Esophagus mucosa (tissue), 1 donor: ENCODE results near the gene GABRR1. TPM values are rescaled to one million over a fixed set of nuclear protein-coding genes. Genes with fewer than 3 reads are reported as not detected.
A peak's percentile ranks its signal among the peaks of the same experiment; 100 is the strongest.
"Not testable (repeated sequence)": the region's sequence is repeated elsewhere in the genome, so short reads cannot be mapped to it uniquely, and the experiment has no call there.

Experiments used
- ATAC-seq: fragments of 200-7000 bp; cut with Tn5 transposase; one replicate; pipeline ENCODE4 v1.9.1; 2020
- total RNA-seq: library from RNA; stranded (reverse); gene quantifications from one replicate; pipeline ENCODE4 v1.2.4, GENCODE V29; 2023
- donor health status: DM: yes; HTN: yes; CAD: no.

GABRR1 gene
- total RNA-seq, 1 donor from 2014 or later = 0.24 TPM

DNA sequence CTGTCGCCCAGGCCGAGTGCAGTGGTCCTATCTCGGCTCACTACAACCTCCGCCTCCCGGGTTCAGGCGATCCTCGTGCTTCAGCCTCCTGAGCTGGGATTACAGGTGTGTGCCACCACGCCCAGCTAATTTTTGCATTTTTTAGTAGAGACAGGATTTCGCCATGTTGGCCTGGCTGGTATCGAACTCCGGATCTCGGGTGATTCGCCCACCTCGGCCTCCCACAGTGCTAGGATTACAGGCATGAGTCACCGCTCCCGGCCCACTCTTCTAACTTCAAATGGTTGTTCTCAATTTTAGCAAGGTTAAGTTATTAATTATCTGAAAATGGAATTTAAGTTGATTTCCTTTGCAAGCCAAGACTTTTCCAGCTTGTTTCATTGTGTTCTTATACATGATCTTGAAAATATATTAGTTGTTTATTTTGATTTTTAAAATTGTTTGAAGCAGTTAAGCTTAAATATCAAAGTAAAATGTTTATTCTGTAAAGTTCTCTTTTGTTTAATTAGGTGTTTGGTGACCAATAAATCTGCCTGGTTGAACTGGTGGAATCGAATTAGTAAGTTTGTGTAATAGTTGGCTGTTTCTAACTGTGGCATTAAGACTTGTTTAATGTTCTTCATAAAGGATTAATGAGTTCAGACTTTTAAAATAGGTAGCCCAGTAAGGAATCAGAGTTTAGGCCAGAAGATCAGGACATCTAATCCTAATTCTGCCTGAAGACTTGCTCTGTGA is 69.0 kb downstream of the GABRR1 start:
- no peak for ATAC-seq

DNA sequence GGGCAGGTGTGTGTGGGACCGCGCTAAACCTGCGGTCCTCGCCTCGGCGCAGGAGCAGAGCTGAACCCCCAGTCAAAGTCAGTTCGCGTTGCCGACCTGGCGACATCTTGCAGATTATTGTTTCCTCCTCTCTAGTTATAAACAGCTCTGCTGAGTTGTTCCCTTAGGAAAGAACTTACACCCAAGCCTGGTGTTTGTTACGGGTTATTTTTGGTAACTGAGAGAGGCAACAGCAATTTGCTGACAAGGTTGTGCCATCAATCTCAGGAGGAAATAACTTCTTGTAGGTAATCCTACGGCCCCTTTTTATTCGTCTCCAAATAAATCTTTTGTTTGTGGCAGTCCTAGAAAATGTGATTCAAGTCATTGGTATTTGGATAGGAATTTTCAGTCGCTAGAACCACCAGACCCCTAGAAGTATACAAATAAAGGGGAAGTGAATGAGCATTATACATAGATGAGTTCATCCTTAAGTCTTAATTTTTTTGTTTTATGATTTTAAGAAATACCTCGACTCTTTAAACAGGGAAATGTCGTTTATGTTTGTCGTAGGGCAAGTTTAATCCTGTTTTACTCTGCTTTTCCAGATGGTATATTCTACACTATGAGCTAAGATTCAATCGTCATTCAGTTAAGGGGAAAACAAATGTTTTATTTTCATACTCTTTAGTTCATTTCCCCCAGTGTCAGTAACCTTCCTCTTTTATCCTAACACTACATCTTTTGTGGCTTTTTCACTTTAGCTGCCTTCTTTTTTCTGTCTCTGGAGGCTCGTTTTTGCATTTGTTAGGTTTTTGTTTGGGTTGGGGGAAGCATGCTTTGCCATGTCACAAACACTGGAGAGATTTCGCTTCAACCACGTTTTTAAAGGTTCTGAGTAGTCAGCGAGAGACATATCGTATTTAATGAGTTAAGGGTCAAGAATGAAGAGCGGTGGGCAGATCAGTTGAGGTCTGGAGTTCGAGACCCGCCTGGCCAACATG is 70.1 kb downstream of the GABRR1 start:
- ATAC-seq = no peak

DNA sequence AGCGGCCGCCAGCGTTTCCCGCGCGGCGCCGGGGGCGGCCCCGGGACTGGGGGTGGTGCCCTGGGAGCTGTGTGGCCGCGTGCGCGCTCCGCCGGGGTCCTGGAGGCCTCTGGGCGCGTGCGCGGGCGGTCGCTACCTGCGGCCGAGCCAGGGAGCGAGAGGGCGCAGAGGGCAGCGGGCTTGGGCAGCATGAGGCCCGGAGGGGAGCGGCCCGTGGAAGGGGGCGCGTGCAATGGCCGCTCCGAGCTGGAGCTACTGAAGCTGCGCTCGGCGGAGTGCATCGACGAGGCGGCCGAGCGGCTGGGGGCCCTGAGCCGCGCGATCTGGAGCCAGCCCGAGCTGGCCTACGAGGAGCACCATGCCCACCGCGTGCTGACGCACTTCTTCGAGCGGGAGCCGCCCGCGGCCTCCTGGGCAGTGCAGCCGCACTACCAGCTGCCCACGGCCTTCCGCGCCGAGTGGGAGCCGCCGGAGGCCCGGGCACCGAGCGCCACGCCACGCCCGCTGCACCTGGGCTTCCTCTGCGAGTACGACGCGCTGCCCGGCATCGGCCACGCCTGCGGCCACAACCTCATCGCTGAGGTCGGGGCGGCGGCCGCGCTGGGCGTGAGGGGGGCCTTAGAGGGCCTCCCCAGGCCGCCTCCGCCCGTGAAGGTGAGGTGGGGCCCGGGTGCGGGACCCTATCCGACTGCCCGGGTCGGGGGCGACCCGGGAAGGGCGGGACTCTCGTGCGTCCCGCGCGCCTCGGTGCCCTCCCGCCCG is 71.0 kb downstream of the GABRR1 start, which contains the start of gene PM20D2:
Gene PM20D2, plus strand, starts transcription at position 100 of the 762 bp plus-strand sequence. Its CDS starts 90 bp downstream, at position 190.
- peak; percentile 86 for ATAC-seq

GRCh38 chr6:89145091-89145955 is 71.8 kb downstream of the GABRR1 start:
- ATAC-seq = peak; percentile 52

- ATAC-seq = no peak
Observed at GRCh38 chr6:89144354-89144906, 72.7 kb downstream of the GABRR1 start.

GRCh38 chr6:89140347-89141156 is 76.6 kb downstream of the GABRR1 start:
- ATAC-seq = no peak

DNA sequence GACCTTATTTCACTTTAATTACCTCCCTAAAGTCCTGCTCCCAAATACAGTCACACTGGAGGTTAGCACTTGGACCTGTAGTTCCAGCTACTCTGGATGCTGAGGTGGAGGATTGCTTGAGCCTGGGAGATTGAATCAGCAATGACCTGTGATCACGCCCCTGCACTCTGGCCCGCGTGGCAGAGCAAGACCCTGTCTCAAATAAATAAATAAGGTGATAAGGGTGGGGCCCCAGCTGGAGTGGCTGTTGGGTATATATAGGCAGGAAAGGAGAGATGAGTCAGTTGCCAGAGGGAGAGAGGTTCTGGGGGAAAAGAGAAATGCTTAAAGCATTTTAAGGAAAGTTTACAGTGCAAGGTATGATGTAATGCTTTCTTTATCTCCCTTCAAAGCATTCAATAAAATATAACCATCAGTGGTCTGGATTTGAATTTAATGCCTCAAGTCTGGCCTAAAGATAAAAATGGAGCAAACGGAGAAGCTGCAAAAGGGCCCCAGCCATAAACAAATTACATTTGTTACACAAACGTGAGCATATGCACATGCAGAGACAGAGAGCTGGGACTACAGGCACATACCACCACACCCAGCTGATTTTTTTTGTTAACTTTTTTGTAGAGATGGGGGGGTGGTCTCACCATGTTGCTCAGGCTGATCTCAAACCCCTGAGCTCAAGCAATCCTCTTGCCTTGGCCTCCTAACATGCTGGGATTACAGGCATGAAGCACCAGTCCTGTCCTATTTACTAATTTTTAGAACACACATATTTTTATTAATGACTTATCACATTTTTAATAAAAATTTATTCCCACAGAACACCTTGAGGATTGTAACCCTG is 77.4 kb downstream of the GABRR1 start:
- peak; percentile 11 for ATAC-seq

- no peak for ATAC-seq
Observed at GRCh38 chr6:89138173-89138572, 79.0 kb downstream of the GABRR1 start.

DNA sequence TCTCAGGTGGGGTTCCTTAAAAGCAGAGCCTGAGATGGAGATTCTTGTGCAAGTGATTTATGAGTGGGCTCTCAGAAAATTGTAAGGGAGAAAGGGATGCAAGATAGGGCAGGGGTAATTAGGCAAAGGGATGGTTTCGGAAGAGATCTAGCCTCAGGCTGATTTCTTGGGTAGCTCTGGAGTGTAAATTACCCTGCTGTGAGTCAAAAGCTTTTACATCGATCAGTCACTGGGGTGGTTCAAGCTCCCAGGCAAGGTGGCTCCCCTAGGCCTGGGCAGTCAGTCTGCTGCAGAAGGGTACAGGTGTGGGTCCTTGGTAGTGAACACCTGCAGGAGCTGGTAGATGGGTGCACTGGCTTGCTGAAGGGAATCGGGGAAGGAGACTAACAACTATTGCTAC is 82.4 kb downstream of the GABRR1 start:
- ATAC-seq = no peak

GRCh38 chr6:89133981-89134380 is 83.2 kb downstream of the GABRR1 start:
- ATAC-seq = no peak

DNA sequence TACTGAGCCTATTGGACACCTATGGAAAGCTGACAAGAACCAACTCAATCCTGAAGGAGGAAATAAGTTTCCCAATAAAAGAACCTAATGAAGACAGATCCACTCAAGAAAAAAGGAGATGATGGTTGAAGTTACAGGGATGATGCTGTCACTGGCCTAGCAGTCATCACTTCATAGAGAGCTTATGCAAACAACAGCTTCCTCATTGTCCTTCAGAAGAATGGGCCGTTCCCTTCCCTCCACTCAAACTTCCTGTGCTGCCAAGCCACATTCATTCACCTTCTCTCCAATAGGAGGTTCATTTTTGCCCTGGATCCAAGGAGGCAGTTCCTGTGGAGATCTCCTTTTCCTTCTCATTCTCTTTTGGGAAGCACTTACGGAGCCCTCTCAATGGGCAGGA is 85.1 kb downstream of the GABRR1 start:
- no peak for ATAC-seq

- no peak for ATAC-seq
Observed at GRCh38 chr6:89131599-89131998, 85.6 kb downstream of the GABRR1 start.

DNA sequence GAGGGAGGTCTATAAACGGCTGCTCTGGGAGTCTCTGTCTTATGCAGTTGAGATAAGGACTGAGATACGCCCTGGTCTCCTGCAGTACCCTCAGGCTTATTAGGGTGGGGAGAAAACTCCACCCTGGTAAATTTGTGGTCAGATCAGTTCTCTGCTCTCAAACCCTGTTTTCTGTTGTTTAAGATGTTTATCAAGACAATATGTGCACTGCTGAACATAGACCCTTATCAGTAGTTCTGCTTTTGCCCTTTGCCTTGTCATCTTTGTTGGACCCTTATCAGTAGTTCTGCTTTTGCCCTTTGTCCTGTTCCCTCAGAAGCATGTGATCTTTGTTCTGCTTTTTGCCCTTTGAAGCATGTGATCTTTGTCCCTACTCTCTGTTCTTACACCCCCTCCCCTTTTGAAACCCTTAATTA is 88.9 kb downstream of the GABRR1 start:
- not testable (repeated sequence) for ATAC-seq

Other genes with a start within 250 kb of the GABRR1 start
- gene PNRC1, start 136.6 kb downstream of the GABRR1 start, total RNA-seq = 66.7 TPM
- gene SRSF12, start 99.3 kb downstream of the GABRR1 start, total RNA-seq = 0.44 TPM
- 5.5 TPM for gene PM20D2, start 71.3 kb downstream of the GABRR1 start, total RNA-seq
- not detected for gene GABRR2, start 97.9 kb upstream of the GABRR1 start, total RNA-seq
- 22.6 TPM for gene UBE2J1, start 135.4 kb upstream of the GABRR1 start, total RNA-seq
- gene RRAGD, start 194.9 kb upstream of the GABRR1 start, total RNA-seq = 40.4 TPM
- 9.9 TPM for gene ANKRD6, start 215.8 kb upstream of the GABRR1 start, total RNA-seq